GM19468 (cell line): ENCODE results near the gene LCE2C.
"Not testable (repeated sequence)": the region's sequence is repeated elsewhere in the genome, so short reads cannot be mapped to it uniquely, and the experiment has no call there.

Source experiments
- ATAC-seq: cut with Tn5 transposase; IDR thresholded peaks from one replicate; pipeline ENCODE4 v1.9.1; 2021; ENCODE audit warnings: mild to moderate bottlenecking, moderate library complexity, moderate number of reproducible peaks; ENCODE audit not compliant: unreplicated experiment; ENCODE audit errors: extremely low read depth

The LCE2C gene, protein sequence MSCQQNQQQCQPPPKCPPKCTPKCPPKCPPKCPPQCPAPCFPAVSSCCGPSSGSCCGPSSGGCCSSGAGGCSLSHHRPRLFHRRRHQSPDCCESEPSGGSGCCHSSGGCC

DNA sequence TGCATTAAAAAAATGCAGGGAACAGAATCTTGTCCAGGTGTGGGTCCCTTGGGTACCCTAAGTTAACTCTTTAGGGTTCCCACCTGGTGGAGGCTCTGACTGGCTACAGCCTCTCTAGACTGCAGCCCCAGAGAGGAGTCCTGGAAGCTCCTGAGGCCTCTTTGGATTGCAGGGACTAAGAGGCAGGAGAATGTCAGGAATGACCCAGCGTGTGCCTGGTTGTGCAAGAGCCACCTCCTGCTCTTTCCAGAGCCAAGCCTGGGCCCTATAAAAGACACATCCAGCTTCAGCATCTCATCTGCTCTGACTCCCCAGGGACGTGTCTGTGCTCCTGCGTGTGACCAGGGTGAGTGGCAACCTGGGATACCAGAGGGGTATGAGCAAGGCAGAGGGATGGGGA lies at the start of gene LCE2C:
Gene LCE2C (plus strand): TSS at position 297 of the 400 bp plus-strand sequence. CDS start 737 bp downstream, outside the sequence.
- not testable (repeated sequence) for ATAC-seq

GRCh38 chr1:152626744-152627143 lies 48.3 kb upstream of the LCE2C start:
- no peak for ATAC-seq

GRCh38 chr1:152630596-152630995 lies 44.5 kb upstream of the LCE2C start:
- no peak for ATAC-seq

- ATAC-seq: no peak
Measured at GRCh38 chr1:152640351-152640750, 34.7 kb upstream of the LCE2C start.

DNA sequence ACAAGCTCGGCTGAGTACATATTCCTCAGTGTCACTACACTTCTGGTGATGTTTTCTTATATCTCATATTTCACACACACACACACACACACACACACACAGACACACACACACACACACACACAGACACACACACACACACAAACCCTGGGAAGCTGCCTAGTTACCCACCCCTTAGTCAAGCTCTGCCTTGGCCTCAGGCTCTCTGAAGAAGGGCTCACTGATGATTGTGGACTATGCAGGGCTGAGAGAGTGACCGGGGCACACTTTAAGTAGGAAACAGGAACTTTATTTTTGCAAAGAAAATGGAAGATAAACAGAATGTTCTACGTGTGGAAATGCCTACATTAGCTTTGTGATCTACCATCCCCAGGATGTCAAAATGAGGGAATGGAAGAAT lies 31.1 kb upstream of the LCE2C start:
- no peak for ATAC-seq

DNA sequence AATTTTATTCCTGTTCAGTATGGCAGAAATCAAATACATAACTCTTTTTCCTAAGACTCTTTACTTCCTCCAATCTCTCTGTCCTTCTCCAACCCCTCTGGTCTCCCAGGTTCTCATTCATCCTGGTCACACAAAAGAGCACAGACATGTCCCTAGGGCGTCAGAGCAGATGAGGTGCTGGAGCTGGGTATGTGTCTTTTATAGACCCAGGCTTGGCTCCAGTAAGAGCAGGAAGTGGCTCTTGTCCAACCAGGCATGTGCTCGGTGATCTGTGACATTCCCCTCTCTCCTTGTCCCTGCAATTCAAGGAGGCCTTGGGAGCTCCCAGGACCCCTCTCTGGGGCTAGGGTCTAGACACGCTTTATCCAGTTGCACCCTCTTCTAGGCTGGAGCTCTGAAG lies 29.9 kb upstream of the LCE2C start:
- ATAC-seq: no peak

DNA sequence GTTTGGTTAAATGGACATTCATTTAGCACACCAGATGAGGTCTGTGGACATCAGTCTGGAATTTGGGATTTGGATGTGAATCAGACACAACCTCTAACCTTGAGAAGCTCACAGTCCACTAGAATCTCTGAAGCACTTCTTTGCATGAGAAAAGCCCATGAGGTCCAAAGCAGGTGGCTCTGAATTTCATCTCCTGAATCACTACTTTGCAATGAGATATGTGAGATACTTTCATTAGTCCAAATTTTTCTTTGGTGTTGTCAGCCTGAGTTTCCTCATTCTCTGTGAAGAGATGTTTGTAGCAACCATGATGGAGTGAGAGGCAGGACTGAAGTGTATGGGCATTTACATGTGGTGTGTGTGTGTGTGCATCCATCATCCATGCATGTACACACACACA lies 28.4 kb upstream of the LCE2C start:
- no peak for ATAC-seq

GRCh38 chr1:152654110-152654509 lies 21.0 kb upstream of the LCE2C start:
- no peak for ATAC-seq

- ATAC-seq: no peak
Measured at GRCh38 chr1:152656459-152656858, 18.6 kb upstream of the LCE2C start.

GRCh38 chr1:152657677-152658076 lies 17.4 kb upstream of the LCE2C start:
- no peak for ATAC-seq

- no peak for ATAC-seq
Measured at GRCh38 chr1:152658649-152659048, 16.4 kb upstream of the LCE2C start.

- ATAC-seq: no peak
Measured at GRCh38 chr1:152663098-152663497, 12.0 kb upstream of the LCE2C start, which contains the start of gene LCE2D. Gene LCE2D, plus strand, starts transcription at chr1:152663380. Its CDS starts 726 bp downstream, at chr1:152664106.

DNA sequence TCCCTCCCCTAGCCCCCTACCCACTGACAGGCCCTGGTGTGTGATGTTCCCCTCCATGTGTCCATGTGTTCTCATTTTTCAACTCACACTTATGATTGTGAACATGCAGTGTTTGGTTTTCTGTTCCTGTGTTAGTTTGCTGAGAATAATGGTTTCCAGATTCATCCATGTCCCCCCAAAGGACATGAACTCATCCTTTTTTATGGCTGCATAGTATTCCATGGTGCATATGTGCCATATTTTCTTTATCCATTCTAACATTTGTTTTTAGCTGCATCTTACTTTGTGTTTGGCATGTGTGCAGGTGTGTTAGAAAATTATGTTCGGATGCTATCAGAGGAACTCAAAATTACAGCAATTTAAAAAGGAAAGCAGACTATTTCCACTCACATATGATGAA lies 8.9 kb upstream of the LCE2C start:
- not testable (repeated sequence) for ATAC-seq

DNA sequence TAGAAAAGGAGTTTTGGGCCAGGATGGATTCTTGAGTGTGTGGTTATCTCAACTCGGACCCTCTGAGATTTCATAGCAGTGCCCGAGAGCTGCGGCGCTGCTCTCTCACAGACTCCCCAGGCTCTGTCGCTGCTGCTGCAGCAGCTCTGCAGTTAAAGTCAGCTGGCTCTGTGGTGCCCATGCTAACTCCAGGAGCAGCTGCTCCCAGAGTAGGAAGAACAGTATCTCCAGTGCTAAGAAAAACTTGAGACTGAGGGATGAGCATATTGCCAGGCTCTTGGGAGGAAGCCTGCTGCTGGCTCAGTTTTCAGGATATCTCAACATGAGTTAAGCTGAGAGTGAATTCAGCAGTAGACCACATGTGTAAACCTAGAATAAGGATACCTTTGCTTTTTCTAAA lies 7.4 kb upstream of the LCE2C start:
- no peak for ATAC-seq

DNA sequence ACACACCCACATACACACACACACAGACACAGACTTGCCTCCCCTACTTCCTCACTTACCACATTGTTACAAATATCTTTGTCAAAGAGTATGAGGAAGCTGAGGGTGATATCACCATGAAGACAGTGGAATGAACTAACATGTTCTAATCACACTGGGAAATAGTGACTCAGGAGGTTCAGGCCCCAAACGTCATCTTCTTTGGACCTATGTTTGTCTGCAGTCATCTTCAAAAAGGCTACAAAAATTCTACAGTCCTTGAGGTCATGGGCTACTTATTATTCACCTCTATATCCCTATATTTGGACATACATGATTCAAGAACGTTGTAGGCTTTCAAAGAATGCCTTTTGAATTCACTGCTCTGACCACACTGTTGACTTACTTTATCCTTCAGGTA lies 2.1 kb upstream of the LCE2C start:
- ATAC-seq: no peak

DNA sequence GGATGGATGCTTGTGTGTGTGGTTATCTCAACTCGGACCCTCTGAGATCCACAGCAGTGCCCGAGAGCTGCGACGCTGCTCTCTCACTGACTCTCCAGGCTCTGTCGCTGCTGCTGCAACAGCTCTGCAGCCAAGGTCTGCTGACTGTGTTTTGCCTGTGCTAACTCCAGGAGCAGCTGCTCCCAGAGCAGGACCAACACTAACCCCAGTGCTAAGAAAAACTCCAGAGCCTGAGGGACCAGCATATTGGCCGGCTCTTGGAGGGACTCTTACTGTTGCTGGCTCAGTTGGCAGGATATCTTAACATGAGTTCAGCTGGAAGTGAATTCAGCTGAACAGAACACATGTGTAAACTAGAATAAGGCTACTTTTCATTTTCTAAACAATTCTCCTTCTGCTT lies 4.4 kb downstream of the LCE2C start:
- no peak for ATAC-seq

GRCh38 chr1:152681616-152682015 lies 6.5 kb downstream of the LCE2C start:
- ATAC-seq: no peak

- ATAC-seq: no peak
Measured at GRCh38 chr1:152683846-152684245, 8.8 kb downstream of the LCE2C start.

DNA sequence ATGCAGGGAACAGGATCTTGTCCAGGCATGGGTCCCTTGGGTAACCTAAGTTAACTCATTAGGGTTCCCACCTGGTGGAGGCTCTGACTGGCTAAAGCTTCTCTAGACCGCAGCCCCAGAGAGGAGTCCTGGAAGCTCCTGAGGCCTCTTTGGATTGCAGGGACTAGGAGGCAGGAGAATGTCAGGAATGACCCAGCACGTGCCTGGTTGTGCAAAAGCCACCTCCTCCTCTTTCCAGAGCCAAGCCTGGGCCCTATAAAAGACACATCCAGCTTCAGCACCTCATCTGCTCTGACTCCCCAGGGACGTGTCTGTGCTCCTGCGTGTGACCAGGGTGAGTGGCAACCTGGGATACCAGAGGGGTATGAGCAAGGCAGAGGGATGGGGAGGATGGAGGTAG lies 10.7 kb downstream of the LCE2C start, which contains the start of gene LCE2B:
Gene LCE2B (plus strand): TSS at position 301 of the 400 bp plus-strand sequence. CDS start 721 bp downstream, outside the sequence.
- ATAC-seq: not testable (repeated sequence)

- no peak for ATAC-seq
Measured at GRCh38 chr1:152697701-152698600, 22.9 kb downstream of the LCE2C start, which contains the start of gene LCE2A. Gene LCE2A, plus strand, starts transcription at chr1:152698345. Its CDS starts 557 bp downstream, at chr1:152698902.

DNA sequence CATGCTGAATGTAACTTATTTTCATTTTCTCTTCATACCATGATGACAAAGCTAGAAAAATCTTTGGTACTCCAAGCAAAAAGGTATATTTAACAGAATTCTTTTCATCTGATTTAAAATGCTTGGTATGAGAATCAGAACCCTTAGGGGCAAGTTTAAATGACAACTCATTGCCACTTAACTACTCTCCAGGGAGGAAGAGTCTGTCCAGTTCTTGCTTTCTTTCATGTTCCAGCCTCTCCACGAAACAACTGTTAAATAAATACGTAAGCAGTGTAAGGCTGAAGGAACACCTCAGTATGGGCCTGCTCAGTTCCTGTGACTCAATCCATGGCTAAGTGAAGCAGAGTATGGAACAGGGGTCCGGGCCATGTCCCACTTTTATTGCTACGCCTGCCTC lies 24.7 kb downstream of the LCE2C start:
- ATAC-seq: no peak
